ENCODE data around the gene EFNA3. TPM values are rescaled to one million over a fixed set of nuclear protein-coding genes. Genes with fewer than 3 reads are reported as not detected.
"Not testable (repeated sequence)": the region's sequence is repeated elsewhere in the genome, so short reads cannot be mapped to it uniquely, and the experiment has no call there.

Gene EFNA3
- total RNA-seq, 1 donor from 2014 or later = 2.3 TPM

DNA sequence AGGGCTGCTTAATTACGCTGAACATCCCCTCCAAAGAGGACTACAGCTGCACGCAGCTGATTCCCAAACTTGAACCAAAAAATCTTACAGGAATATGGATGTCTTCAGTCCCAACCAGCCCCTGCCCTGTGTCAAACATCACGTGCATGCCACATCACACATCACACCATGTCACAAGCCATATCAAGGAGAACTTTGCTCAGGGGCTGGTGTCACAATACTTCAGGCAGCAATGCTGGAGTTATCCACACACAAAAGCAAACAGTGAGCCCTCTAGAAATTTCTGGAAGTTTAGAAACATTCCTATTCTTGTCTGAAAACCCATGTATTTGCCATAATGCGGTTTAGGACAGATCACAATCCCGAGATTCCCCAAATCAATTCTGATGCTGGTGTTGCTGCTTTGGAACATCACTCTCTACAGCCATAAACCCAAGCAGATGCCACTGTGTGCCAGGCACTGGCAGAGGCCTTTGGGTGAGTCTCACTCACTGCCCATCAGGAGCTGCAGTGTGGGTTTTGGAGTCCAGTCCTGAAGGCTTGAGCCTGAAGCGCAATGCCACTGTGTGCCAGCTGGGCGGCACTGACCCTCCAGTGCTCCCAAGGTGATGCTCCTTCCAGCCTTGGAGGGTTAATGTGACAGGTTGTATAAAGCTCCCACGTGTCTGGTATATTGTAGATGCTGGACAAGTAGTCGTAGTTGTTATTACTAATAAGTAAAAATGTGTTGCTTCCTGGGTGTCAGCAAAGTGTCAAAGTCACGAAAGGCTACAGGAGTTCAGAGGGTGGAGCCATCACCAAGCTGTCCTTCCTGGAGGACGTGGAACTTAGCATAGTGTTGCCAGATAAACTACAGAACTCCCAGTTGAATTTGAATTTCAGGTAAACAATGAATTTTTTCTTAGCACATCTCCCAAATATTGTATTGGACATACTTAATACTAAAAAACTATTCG, 28.9 kb downstream of the EFNA3 start:
- intact Hi-C loops (cut with micrococcal nuclease) = no loop called here

DNA sequence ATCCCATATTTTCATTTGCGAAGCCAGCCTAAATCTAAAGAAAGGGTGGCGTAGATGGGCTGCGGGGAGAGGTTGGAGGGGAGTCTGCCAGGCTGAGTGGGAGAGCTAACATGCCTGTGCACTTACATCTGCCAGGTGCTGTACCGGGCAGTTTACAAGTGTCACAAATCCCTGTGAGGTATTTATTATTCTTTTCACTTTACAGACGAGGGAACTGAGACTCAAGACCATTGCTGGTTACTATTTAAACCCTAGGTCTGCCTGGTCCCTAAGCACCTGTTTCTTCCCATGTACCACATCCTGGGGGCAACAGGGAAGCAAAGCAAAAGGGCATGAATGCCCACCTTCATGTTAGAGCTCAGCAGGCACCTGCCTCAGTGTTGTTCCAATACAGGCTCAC, 29.7 kb downstream of the EFNA3 start:
- intact Hi-C loops (cut with micrococcal nuclease) = no loop called here

DNA sequence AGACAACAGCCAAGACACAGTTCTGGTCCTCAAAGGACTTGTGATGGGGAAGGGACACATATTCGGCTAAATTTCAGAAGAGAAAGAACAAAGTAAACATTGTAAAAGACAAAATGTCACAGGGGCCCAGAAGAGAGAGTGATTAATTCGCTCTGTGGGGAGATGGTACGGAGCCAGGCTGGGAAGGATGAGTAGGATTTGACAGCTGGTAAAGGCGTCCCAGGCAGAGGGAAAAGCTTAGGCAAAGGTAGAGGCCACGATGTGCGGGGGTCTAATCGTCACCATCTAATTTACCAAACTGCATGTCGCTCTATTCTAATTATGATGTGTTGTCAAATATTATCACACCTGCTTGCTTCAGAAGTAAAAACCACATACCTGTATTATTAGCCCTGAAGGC, 31.7 kb downstream of the EFNA3 start:
- intact Hi-C loops (cut with micrococcal nuclease) = no loop called here

DNA sequence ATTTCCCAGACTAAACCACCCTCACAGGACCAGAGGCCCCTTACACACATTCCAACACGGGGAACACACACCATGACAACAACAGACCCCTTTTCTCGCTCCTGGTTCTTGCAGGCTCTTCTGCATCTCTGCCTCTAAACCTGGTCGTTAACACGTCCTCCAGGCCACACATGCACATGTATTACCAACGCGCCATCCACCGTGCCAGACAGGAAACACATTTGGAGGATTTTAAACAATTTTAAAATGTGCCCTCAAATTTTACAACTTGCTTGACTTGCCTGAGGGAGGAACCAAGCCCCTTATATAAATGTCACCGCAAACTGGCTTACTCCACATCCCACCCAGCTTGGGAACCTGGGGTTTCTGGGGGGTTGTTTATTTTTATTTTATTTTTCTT, 32.2 kb downstream of the EFNA3 start:
- intact Hi-C loops (cut with micrococcal nuclease) = no loop called here

DNA sequence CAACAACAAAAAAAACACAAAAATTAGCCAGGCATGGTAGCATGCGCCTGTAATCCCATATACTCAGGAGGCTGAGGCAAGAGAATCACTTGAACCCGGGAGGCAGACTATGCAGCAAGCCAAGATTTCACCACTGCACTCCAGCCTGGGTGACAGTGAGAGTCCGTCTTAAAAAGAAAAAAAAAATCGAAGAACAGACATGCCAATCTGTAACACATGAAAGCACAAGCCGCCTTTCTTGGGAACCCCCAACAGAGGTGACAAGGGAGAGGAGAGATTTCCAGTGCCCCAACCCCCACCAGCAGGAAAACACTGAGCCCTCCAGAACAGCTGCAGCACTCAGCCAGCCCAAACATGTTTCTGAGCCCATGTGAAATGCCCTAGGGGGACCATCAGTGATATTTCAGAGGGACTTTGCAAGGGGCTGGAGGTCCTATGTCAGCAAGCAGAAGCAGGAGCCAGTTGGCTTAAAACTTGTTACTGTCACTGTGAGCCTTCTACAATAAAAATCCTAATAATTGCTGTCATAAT, 34.9 kb downstream of the EFNA3 start:
- intact Hi-C loops (cut with micrococcal nuclease) = no loop called here

DNA sequence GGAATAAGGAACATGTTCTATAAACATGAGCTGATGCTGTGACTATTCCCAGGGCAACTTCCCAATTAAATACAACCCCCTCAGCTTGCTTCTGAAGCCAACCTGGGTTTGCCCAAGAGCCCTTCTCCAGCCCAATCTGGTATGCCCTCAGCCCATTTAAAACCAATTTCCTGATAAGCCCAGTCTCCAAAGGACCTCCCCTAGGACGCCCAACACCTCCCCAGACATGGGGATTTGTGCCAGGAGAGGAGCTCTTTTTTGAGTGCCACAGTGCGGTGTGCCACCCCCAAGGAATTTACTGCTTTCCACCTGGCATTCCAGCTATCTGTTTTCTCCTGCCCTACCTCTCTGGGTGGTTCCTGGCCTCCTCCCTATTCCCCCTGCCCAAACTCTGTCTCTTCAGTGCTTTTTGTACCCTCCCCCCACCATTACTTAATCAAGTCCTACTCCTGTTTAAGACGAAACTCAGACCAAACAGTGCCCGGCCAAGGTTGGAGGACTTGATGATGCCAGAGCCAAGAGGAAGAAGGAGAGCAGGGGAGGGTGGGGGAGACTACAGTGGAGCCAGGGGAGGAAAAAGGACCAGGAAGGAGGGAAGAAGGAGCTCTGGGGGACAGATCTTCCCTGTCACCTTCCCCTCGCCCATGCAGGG, 37.6 kb downstream of the EFNA3 start:
- intact Hi-C loops (cut with micrococcal nuclease) = no loop called here

DNA sequence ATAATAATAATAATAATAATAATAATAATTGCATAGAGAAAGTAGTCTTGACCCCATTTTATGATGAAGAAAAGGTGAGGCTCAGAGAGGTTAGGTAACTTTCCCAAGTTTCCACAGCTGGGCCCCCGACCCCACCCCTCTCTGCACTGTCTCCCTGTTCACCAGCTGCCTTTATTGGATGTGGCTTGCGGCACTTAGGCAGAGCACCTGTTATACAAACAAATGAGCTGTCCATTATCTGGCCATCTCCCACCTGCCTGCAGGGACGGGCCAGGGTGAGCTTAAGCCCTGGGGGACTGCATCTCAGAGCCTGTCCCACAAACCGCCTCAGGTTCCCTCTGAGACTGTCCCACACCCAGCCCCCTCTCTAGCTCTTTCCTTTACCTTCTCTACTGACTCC, 39.0 kb downstream of the EFNA3 start:
- intact Hi-C loops (cut with micrococcal nuclease) = no loop called here

DNA sequence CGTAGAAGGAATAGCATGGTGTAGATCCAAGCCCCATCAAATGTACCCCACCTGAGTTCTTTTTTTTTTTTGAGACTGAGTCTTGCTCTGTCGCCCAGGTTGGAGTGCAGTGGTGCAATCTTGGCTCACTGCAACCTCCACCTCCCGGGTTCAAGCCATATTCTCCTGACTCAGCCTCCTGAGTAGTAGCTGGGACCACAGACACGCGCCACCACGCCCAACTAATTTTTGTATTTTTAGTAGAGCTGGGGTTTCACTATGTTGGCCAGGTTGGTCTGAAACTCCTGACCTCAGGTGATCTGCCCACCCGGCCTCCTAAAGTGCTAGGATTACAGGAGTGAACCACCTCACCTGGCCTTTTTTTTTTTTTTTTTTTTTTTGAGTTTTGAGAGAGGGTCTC, 39.5 kb downstream of the EFNA3 start:
- intact Hi-C loops (cut with micrococcal nuclease) = not testable (repeated sequence)

DNA sequence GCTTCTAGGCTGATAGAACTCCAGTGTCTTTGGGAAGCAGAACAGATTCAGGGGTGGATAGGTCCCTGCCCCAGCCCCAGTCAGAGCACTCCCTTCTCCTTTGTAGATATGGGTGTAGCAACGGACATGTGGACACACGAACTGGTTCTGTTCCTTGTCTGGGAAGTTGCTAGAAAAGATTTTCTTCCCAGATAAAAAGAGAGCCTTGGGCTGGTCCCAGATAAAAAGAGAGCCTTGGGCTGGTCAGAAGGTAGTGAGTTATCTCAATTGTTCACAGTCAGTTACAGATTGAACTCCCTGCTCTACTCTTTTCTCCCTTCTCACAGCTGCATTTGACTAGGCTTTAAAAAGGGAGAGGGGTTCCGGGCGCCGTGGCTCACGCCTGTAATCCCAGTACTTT, 41.6 kb downstream of the EFNA3 start:
- intact Hi-C loops (cut with micrococcal nuclease) = no loop called here

DNA sequence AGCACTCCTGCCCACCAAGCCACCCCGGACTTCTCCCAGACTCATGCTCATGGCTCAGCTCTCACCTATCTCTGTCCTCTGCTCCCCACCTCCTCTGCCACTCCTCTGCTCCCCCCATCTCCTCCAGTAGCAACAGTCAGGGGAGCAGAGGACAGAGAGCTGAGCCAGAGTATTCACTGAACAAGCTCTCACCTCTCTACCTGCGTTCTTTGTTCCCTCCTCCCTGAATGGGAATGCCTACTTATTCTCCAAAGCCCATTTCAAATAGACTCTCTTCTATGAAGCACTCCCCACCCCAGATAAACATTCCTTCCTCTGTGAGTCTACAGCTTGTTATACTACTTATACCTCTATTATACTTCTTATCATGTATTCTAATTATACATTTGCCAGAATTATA, 42.6 kb downstream of the EFNA3 start:
- intact Hi-C loops (cut with micrococcal nuclease) = no loop called here

DNA sequence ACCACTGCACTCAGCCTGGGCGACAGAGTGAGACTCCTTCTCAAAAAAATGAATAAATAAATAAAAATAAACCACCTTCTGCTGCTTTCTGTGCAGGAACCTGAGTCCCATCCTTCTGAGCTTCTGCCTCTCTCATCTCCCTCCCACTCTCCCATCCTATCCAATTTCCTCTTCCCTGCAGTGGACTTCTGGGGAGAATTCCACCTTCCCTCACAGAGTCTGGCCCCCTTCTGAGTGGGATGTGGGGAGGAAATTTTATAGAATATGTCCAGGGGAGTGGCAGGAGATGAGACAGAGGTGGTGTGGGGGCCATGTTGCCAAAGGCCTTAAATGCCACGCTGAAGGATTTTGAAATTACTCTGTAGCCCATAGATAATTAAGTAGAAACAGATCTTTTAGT, 43.7 kb downstream of the EFNA3 start:
- intact Hi-C loops (cut with micrococcal nuclease) = no loop called here

DNA sequence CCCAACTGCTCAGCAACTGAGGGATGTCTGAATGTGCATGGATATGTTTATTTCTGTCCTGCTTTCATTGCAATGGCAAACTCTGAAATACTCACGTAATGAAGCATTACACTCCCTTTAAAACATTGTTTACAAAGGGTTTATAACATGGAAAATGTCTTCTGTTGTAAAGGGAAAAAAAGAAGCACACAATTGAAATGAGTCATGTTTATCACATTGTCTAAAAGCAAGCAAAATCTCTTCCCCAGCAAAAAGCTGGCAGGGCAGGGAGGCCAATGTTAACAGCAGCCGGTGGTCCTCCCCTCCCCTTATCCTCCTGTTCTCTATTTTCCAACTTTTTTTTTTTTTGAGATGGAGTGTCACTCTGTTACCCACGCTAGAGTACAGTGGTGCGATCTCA, 45.2 kb downstream of the EFNA3 start:
- intact Hi-C loops (cut with micrococcal nuclease) = no loop called here

DNA sequence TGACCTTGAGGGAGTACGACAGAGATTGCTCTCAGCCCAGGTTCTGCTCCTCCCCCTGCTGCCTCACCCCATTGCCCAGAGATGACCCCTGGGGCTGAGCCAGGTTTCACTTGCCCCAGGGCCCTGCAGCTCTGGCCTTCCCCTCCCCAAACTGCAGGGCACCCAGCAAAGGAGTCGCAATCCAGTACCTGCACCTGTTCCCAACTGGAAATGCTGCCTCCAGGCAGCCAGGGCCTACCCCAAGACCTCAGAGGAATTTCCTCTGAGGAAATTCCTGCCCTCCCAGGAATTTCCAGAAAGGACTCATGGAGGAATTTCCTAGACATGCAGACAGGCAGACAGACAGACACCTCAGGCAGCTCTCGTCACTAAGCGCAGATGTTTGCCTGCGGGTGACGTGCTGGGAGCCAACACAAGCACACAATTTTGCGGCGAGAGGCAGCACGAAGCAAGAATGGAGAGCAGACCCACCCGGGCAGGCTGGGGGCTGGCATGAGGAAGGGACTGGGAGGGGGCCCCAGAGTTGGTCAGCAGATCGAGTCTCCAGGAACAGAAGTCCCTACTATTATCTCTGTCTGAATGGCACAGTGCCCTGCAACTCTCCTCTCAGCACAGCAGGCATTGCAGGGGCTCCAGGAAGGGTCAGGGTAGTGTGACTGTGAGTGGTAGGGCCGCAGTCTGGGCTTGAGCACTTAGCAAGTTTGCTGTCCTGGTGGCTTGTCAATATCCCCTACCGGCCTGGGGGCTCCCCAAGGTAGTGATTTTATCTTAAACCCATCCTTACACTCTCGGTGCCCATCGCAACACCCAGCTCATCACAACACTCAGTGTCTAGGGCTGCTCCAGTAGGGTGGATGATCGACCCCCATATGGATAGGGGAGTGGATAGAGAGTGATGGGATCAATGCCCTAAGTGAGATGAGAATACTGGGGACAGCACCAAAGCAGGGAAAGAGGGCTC, 46.1 kb downstream of the EFNA3 start:
- intact Hi-C loops (cut with micrococcal nuclease) = no loop called here

DNA sequence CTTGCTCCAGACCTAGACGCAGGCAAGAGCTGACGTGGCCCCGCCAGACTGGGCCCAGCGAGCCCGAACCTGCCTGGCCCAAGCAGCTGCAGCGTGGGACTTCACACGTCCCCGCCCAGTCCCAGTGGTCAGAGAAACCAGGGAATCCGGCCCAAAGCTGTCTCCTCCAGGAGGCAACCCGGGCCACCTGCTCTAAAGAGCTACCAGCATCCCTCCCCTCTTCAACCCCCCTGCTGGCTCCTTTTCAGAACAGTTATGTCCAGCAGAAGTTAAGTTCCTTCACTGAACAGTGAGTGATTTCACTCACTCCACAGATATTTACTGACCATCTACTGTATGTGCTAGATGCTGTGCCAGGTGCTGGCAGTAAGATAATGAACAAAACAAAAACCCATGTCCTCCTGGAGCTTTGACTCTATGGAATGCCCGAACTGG, 46.9 kb downstream of the EFNA3 start:
- intact Hi-C loops (cut with micrococcal nuclease) = no loop called here

DNA sequence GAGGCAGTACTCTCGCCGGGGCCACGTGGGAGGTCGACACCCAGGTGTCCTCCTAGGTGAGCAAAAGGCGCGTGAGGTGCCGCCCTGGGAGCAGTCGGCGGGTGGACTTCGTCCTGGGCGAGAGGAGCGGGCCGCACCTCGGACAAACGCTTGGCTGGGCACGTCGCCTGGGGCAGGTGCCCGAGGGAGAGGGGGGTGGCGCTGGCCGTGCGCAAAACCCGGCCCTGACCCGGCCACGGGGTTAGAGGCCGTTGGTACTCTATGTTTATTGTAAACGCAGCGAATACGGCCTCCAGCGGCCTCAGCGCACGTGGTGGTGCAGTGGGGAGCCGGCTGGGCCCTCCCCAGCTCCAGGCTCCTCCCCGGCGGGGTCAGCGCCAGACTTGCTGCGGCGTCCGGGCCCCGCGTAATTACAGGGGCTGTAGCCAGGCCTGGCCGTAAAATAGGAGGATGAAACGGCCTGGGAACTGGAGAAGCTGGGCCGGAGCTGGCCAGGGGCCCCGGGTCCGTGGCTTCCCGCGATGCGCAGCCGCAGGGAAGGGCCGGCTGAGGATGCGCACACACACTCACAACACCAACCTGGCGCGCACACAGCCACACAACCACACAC, 47.4 kb downstream of the EFNA3 start:
- intact Hi-C loops (cut with micrococcal nuclease) = no loop called here

DNA sequence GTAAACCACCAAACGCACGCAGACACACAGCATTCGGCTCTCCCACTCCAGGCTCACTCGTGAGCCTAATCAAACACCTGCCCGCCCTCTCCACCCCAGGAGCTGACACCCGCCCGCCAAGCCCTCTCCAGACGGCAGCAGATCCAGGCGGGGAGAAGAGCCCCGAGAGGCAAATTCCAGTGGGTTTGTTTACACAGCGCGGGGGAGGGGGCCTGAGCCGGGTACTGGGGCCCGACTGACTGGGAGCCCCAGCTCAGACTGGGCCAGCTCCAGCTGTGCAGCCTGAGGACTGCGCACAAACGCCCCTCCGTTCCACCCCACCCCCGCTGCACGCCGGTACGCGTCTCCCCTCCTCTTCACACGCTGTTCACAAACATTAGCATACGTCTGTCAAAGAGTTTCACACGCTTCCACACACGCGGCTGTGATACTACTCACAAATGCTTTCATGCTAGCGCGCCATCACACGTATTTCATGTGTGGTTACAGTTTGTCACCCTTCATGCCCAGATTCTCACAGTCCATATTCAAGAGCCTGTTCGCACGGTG, 48.0 kb downstream of the EFNA3 start:
- intact Hi-C loops (cut with micrococcal nuclease) = loop anchor here (1.0 kb wide), 1 partner anchor 9 kb away; the partner anchor contains the start of gene SLC50A1

DNA sequence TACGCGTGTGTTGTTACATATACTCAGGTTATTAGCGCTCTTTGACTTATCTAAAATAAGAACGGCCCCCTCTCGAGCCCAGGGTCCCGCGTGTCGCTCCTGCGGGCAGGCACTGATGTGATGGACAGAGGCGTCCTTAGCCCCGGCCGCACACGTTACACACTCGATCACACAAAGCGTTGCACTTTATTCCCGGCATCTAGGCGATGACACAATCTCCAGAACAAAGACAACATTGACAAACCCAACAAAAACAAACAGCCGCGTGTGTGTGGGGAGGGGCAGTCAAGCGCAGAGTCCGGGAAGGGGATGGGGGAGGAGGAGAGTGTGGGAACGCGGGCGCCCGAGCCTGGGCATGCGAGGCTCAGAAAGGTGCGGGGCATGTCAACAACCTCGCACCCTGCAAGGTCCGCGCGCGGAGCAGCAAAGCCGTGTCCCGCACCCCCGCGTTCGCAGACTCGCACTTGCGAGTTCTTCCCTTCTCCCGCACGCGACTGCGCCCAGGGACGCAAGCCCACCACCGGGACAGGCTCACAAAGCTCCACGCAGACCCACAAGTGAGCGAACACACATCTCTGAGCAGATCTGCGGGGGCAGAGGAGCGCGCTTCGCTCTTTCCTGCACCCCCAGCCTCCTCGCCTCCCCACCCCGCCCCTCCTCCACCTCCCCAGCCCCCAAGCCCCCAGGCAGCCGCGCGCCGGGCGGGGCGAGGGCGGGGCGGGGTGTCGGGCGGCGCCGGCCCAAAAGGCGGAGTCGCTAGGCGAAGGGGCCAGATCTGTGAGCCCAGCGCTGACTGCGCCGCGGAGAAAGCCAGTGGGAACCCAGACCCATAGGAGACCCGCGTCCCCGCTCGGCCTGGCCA, 48.7 kb downstream of the EFNA3 start, which contains the start of gene EFNA1:
Gene EFNA1, plus strand, starts transcription at position 772 of the 862 bp plus-strand sequence. CDS start 102 bp downstream, outside the sequence.
- intact Hi-C loops (cut with micrococcal nuclease) = loop anchor here (1.0 kb wide), 1 partner anchor 8 kb away; the partner anchor contains the start of gene SLC50A1

DNA sequence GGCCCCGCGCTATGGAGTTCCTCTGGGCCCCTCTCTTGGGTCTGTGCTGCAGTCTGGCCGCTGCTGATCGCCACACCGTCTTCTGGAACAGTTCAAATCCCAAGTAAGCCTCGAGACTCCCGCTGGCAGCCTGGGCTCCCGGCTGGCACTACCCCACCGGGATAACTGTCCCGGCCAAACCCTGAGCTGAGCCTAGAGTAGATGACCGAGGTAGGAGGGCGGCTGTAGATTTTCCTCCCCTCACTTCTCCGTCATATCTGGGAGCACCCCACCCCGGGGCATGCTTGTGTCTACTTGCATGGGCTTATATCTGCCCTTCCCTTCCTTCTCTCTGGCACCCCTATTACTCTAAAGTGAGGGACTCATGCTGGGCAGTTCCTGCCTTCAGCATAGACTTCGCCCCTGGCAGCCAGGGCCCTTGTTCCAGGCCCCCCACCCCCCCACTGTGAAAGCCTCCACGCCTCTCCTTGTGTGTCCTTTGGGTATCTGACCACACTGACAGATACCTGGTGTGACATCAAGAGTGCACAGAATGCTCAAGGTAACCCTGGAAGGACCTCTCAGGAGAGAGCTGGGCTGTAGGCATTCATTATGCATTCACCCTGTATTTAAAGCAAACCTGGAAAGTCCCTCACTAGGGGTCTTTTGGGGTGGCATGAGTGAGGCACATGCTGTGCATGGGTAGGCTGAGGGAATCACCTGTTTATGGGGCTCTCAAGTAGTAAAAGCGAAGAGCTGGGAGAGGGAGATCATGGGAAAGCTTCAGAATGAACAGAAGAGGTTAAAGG, 49.5 kb downstream of the EFNA3 start:
- intact Hi-C loops (cut with micrococcal nuclease) = loop anchor here (1.0 kb wide), 1 partner anchor 7 kb away; the partner anchor contains the start of gene SLC50A1

Measured in T-helper 1 cell treated with Interleukin-12 subunit alpha and Interleukin-12 subunit beta and Interleukin-4 antibody, amounts not matched to agents 30 ng/mL and 1 ng/mL, for 36 hours (primary cell).